ENCODE data around the gene RFXANK.

- TF ChIP-seq, protein P1, sequence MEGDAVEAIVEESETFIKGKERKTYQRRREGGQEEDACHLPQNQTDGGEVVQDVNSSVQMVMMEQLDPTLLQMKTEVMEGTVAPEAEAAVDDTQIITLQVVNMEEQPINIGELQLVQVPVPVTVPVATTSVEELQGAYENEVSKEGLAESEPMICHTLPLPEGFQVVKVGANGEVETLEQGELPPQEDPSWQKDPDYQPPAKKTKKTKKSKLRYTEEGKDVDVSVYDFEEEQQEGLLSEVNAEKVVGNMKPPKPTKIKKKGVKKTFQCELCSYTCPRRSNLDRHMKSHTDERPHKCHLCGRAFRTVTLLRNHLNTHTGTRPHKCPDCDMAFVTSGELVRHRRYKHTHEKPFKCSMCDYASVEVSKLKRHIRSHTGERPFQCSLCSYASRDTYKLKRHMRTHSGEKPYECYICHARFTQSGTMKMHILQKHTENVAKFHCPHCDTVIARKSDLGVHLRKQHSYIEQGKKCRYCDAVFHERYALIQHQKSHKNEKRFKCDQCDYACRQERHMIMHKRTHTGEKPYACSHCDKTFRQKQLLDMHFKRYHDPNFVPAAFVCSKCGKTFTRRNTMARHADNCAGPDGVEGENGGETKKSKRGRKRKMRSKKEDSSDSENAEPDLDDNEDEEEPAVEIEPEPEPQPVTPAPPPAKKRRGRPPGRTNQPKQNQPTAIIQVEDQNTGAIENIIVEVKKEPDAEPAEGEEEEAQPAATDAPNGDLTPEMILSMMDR (conservative IDR thresholded peaks at IDR 0.05; ENCODE audit: low read length), result no peak
- no peak for TF ChIP-seq EZH2phosphoT487 (IDR thresholded peaks at IDR 0.05; ENCODE audit: borderline replicate concordance, low read depth, low read length)
These were observed 15.1 kb upstream of the RFXANK start for GRCh38 chr19:19176950-19177349.
